Fibroblast of mammary gland (primary cell): ENCODE measurements around the gene CUBN.
A peak's percentile ranks its signal among the peaks of the same experiment; 100 is the strongest.

Source experiments
- DNase-seq: peaks from one replicate; pipeline ENCODE4 v3.0.0-alpha.2; 2010; ENCODE audit warnings: low read depth
- H3K4me3 ChIP-seq: 2 replicates; pipeline ENCODE4 v1.5.1; 2011; ENCODE audit warnings: low read depth, mild to moderate bottlenecking, low read length, moderate library complexity; ENCODE audit not compliant: control insufficient read depth
- CTCF ChIP-seq: conservative IDR thresholded peaks from 2 replicates; pipeline ENCODE4 v1.5.1; 2011; ENCODE audit warnings: low read depth, low read length, inconsistent platforms; ENCODE audit not compliant: control insufficient read depth, insufficient read depth

Gene CUBN

GRCh38 chr10:16894821-16895220, 234.8 kb downstream of the CUBN start:
- no peak for TF ChIP-seq CTCF
- no peak overlapping the region for H3K4me3 ChIP-seq
- peak; percentile 22 for DNase-seq

GRCh38 chr10:16893664-16894063, 235.9 kb downstream of the CUBN start:
- H3K4me3 ChIP-seq, result no peak overlapping the region
- no peak for TF ChIP-seq CTCF
- no peak for DNase-seq

GRCh38 chr10:16891375-16892313, 238.0 kb downstream of the CUBN start:
- no peak overlapping the region for H3K4me3 ChIP-seq
- peak; percentile 16 for TF ChIP-seq CTCF
- peak; percentile 96 for DNase-seq

- no peak overlapping the region for H3K4me3 ChIP-seq
- DNase-seq, result no peak
- TF ChIP-seq CTCF, result no peak
These were observed 238.9 kb downstream of the CUBN start for GRCh38 chr10:16890691-16891090.

GRCh38 chr10:16887565-16887964, 242.0 kb downstream of the CUBN start:
- peak; percentile 86 for DNase-seq
- no peak overlapping the region for H3K4me3 ChIP-seq
- no peak for TF ChIP-seq CTCF

GRCh38 chr10:16886031-16886430, 243.6 kb downstream of the CUBN start:
- H3K4me3 ChIP-seq, result no peak overlapping the region
- TF ChIP-seq CTCF, result no peak
- DNase-seq, result no peak
